Upper lobe of right lung (tissue), 1 donor: ENCODE data around the gene UNC13C. TPM values are rescaled to one million over a fixed set of nuclear protein-coding genes. Genes with fewer than 3 reads are reported as not detected.

Experiments used
- ATAC-seq: fragments of 200-7000 bp; cut with Tn5 transposase; one replicate; pipeline ENCODE4 v1.9.1; 2020; ENCODE audit warnings: mild to moderate bottlenecking, moderate library complexity
- DNase-seq: peaks from one replicate; pipeline ENCODE4 v3.0.0-alpha.2; 2020
- H3K27ac ChIP-seq: fragments of 200-600 bp; one replicate; pipeline ENCODE4 v1.8.0; 2022
- H3K27me3 ChIP-seq: fragments of 200-600 bp; one replicate; pipeline ENCODE4 v1.8.0; 2022; ENCODE audit warnings: mild to moderate bottlenecking
- H3K36me3 ChIP-seq: fragments of 200-600 bp; one replicate; pipeline ENCODE4 v1.8.0; 2022
- H3K4me1 ChIP-seq: fragments of 200-600 bp; one replicate; pipeline ENCODE4 v1.8.0; 2022
- H3K4me3 ChIP-seq: fragments of 200-600 bp; one replicate; pipeline ENCODE4 v1.8.0; 2022; ENCODE audit warnings: mild to moderate bottlenecking
- H3K9me3 ChIP-seq: fragments of 200-600 bp; one replicate; pipeline ENCODE4 v1.8.0; 2022
- CTCF ChIP-seq: fragments of 200-600 bp; IDR thresholded peaks from one replicate; pipeline ENCODE4 v1.8.0; 2022; ENCODE audit warnings: antibody characterized with exemption
- intact Hi-C: fragments of 100-400 bp; cut with DNase I; formaldehyde crosslinking; loops from one replicate; pipeline ENCODE4 v1.11.0; 2022
- total RNA-seq: library from RNA; stranded (reverse); fragmentation: NEBNext Ultra II Directional; extraction: Animal tissue kit (Norgen Biotek cat#: 25700); gene quantifications from one replicate; pipeline ENCODE4 v1.2.1, GENCODE V29; 2021
- donor health status: DM: no; HTN: yes; CAD: no; lungs with severe emphysema.

UNC13C gene
- total RNA-seq, 1 donor from 2014 or later, result 0.14 TPM

- intact Hi-C loops, result no loop called here
- H3K4me3 ChIP-seq, result no peak overlapping the region
- H3K27ac ChIP-seq, result no peak overlapping the region
- no peaks in the 10 kb centered on the region for H3K9me3 ChIP-seq
- H3K27me3 ChIP-seq, result no peaks in the 10 kb centered on the region
- no peaks in the 10 kb centered on the region for H3K4me1 ChIP-seq
- TF ChIP-seq CTCF, result no peak
- H3K36me3 ChIP-seq, result no peaks in the 10 kb centered on the region
- DNase-seq, result no peak
- no peak for ATAC-seq
Measured at GRCh38 chr15:54094661-54095060, 116.4 kb downstream of the UNC13C start.

- ATAC-seq (no peak), DNase-seq (no peak)
- Histone ChIP-seq H3K36me3 (no peaks in the 10 kb centered on the region), H3K4me1 (no peaks in the 10 kb centered on the region), H3K9me3 (no peaks in the 10 kb centered on the region), H3K27ac (no peak overlapping the region), H3K4me3 (no peak overlapping the region), H3K27me3 (no peaks in the 10 kb centered on the region)
- no peak for TF ChIP-seq CTCF
- intact Hi-C loops, result no loop called here
Measured at GRCh38 chr15:54097019-54097418, 118.8 kb downstream of the UNC13C start.

GRCh38 chr15:54099010-54099409 is 120.8 kb downstream of the UNC13C start:
- DNase-seq, result no peak
- intact Hi-C loops, result no loop called here

GRCh38 chr15:54101664-54102270 is 123.5 kb downstream of the UNC13C start:
- intact Hi-C loops, result no loop called here
- H3K27ac ChIP-seq, result no peak overlapping the region
- H3K27me3 ChIP-seq, result no peaks in the 10 kb centered on the region
- no peaks in the 10 kb centered on the region for H3K36me3 ChIP-seq
- ATAC-seq, result no peak
- H3K9me3 ChIP-seq, result no peaks in the 10 kb centered on the region
- DNase-seq, result no peak
- no peak for TF ChIP-seq CTCF
- no peak overlapping the region for H3K4me3 ChIP-seq
- no peaks in the 10 kb centered on the region for H3K4me1 ChIP-seq

More at GRCh38 chr15:54099010-54099409, 120.8 kb downstream of the UNC13C start:
- no peaks in the 10 kb centered on the region for H3K36me3 ChIP-seq
- no peak for TF ChIP-seq CTCF
- no peak overlapping the region for H3K27ac ChIP-seq
- H3K27me3 ChIP-seq, result no peaks in the 10 kb centered on the region
- H3K4me3 ChIP-seq, result no peak overlapping the region
- ATAC-seq, result no peak
- H3K4me1 ChIP-seq, result no peaks in the 10 kb centered on the region
- H3K9me3 ChIP-seq, result no peaks in the 10 kb centered on the region

- Histone ChIP-seq H3K4me3 (no peak overlapping the region), H3K36me3 (no peaks in the 10 kb centered on the region), H3K27ac (no peak overlapping the region), H3K9me3 (no peaks in the 10 kb centered on the region), H3K4me1 (no peaks in the 10 kb centered on the region), H3K27me3 (no peaks in the 10 kb centered on the region)
- intact Hi-C loops, result no loop called here
- no peak for DNase-seq
- no peak for TF ChIP-seq CTCF
- ATAC-seq, result no peak
Measured at GRCh38 chr15:54102704-54103103, 124.5 kb downstream of the UNC13C start.

GRCh38 chr15:54109014-54109413 is 130.8 kb downstream of the UNC13C start:
- H3K27me3 ChIP-seq, result no peaks in the 10 kb centered on the region
- DNase-seq, result no peak
- no peaks in the 10 kb centered on the region for H3K4me1 ChIP-seq
- intact Hi-C loops, result no loop called here
- H3K27ac ChIP-seq, result no peak overlapping the region
- ATAC-seq, result no peak
- H3K36me3 ChIP-seq, result no peaks in the 10 kb centered on the region
- TF ChIP-seq CTCF, result no peak
- H3K9me3 ChIP-seq, result no peaks in the 10 kb centered on the region
- no peak overlapping the region for H3K4me3 ChIP-seq
